ENCODE measurements around the gene MAP7D2. TPM values are rescaled to one million over a fixed set of nuclear protein-coding genes. Genes with fewer than 3 reads are reported as not detected.

Gene MAP7D2
- total RNA-seq, 1 experiment from 2014 or later, result 1.9 TPM

- Histone ChIP-seq H2AFZ (ENCODE audit: low read length) (no peak overlapping the region), H4K5ac (ENCODE audit: insufficient read length, low read depth, low read length) (no peak overlapping the region), H3K4me2 (ENCODE audit: insufficient read depth, insufficient read length, low read length) (no peak overlapping the region), H3K23ac (ENCODE audit: insufficient read length, low read depth, low read length) (no peak overlapping the region), H3K4me1 (ENCODE audit: insufficient read depth, low read length) (no peaks in the 10 kb centered on the region), H2BK15ac (ENCODE audit: low read depth, low read length) (no peak overlapping the region), H3K27me3 (ENCODE audit: insufficient read depth, low read length) (no peaks in the 10 kb centered on the region), H3K23me2 (ENCODE audit: insufficient read length, low read depth, low read length, poor library complexity, severe bottlenecking) (no peaks in the 10 kb centered on the region), H2BK12ac (ENCODE audit: insufficient read length, low read depth, low read length) (no peak overlapping the region), H3K18ac (ENCODE audit: insufficient read length, low read depth, low read length) (no peak overlapping the region), H3K79me2 (ENCODE audit: insufficient read depth, low read length) (no peaks in the 10 kb centered on the region), H3T11ph (ENCODE audit: low read length) (no peak overlapping the region), H3K14ac (ENCODE audit: insufficient read depth, low read length) (no peak overlapping the region), H4K91ac (ENCODE audit: insufficient read length, low read depth, low read length) (no peak overlapping the region), H4K20me1 (ENCODE audit: control insufficient read depth, insufficient read depth, insufficient read length) (no peaks in the 10 kb centered on the region), H2BK120ac (ENCODE audit: low read depth, low read length, poor library complexity, severe bottlenecking) (no peak overlapping the region), H2BK20ac (ENCODE audit: low read depth, low read length, poor library complexity, severe bottlenecking) (no peak overlapping the region), H3K79me1 (ENCODE audit: insufficient read depth, low read depth, low read length, poor library complexity, severe bottlenecking) (no peaks in the 10 kb centered on the region), H2BK5ac (ENCODE audit: insufficient read length, low read length) (no peak overlapping the region), H3K27ac (ENCODE audit: insufficient read length, low read depth, low read length) (no peak overlapping the region), H3K4ac (ENCODE audit: low read depth, low read length) (no peak overlapping the region), H3K9ac (ENCODE audit: extremely low read depth, insufficient read length, low read length) (no peak overlapping the region), H2AK5ac (ENCODE audit: insufficient read length, low read length) (no peak overlapping the region), H4K8ac (replicated peaks; ENCODE audit: insufficient read length, low read depth, low read length) (no peak overlapping the region), H3K56ac (ENCODE audit: insufficient read length, low read depth, low read length) (no peak overlapping the region), H3K9me3 (ENCODE audit: control insufficient read depth, low read depth, low read length) (peaks cover 9% of the 10 kb centered on the region)
- Mint-ChIP-seq H3K27ac (peak overlapping the region in 1 of 3 experiments; percentile 8; a peak in 1 of 7 replicates), H3K9me3 (peaks cover 48 to 50% of the 10 kb centered on the region in 2 experiments), H3K4me3 (no peak overlapping the region), H3K36me3 (ENCODE audit: insufficient read depth in 1 of 3, low read depth in 3 of 3) (peaks cover 3 to 16% (median 8%) of the 10 kb centered on the region in 3 experiments; a peak in 6 of 7 replicates), H3K27me3 (ENCODE audit: low read depth) (peaks cover 3% of the 10 kb centered on the region; the same call in 1 of the 2 replicates), H3K4me1 (peaks cover 3 to 10% of the 10 kb centered on the region in 2 experiments)
- WGBS (ENCODE audit: extremely low coverage, insufficient read length, low lambda C conversion rate), result no CpG with 5 or more reads among the region's 3 CpGs
- no peak for DNase-seq
- TF ChIP-seq, protein P1, sequence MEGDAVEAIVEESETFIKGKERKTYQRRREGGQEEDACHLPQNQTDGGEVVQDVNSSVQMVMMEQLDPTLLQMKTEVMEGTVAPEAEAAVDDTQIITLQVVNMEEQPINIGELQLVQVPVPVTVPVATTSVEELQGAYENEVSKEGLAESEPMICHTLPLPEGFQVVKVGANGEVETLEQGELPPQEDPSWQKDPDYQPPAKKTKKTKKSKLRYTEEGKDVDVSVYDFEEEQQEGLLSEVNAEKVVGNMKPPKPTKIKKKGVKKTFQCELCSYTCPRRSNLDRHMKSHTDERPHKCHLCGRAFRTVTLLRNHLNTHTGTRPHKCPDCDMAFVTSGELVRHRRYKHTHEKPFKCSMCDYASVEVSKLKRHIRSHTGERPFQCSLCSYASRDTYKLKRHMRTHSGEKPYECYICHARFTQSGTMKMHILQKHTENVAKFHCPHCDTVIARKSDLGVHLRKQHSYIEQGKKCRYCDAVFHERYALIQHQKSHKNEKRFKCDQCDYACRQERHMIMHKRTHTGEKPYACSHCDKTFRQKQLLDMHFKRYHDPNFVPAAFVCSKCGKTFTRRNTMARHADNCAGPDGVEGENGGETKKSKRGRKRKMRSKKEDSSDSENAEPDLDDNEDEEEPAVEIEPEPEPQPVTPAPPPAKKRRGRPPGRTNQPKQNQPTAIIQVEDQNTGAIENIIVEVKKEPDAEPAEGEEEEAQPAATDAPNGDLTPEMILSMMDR (conservative IDR thresholded peaks at IDR 0.05), result no peak
Observed at GRCh38 chrX:19986531-19986930, 130.2 kb downstream of the MAP7D2 start.
